AG08395 (cell line): Measurements from ENCODE around the gene SLC23A3.

Experiments
- DNase-seq: peaks from one replicate; pipeline ENCODE4 v3.0.0; 2012; ENCODE audit warnings: mixed read lengths, low spot score

Gene SLC23A3

GRCh38 chr2:219140722-219141121 lies 29.1 kb downstream of the SLC23A3 start:
- no peak for DNase-seq

DNA sequence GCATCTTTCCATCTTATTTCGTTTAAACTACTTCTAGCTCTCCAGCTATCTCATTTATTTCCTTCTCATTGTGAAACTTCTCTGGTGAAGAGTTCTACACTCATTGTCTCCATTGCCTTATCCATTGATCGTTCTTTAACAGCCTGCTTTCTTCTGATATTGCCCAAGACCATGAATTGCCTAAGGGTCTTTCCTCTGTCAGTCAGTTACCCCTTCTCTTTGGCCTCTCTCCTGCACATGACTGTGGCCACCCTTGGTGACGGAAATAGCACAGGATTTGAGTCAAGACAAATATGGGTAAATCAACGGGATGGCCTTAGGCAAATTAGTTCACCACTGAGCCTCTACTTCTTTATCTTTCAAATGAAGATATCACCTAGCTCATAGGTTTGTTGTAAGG lies 35.9 kb downstream of the SLC23A3 start:
- DNase-seq: no peak

DNA sequence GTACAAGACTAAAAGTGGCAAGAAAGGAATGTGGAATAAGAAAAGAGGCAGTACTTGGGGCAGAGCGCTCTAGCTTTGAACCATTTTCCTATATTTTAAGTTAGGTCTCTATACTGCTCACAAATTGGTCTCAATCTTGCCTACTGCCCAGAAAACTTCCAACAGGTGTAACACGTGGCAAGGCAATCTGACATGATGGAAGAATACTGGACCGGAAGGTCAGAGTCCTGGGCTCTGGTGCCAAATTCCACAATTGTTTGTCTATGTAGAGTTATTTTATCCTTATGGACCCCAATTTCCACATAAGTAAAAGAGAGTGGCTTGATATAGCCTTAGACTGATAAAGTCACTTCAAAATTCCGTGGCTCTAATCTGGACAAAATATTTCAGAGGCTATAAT lies 38.1 kb downstream of the SLC23A3 start:
- no peak for DNase-seq

- no peak for DNase-seq
Measured at GRCh38 chr2:219131327-219131726, 38.5 kb downstream of the SLC23A3 start.

DNA sequence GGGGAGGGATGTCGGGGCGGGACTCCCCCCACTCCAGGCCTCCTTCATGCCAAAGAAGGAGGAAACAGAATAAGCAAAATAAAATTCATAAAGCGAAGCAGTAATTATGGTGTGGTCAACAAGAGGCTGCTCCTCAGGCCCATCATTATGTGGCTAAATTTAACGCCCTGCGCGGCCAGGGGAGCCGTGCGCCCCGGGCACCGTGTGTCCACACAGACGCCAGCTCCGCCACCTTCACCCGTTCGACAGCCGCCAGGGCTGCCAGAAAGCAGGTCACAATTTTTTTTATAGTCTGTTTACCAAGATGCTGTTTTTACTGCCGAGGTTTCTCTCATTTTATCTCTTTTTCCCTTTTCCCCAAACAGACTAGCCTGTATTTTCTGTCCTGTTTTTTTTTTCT lies 40.2 kb downstream of the SLC23A3 start:
- DNase-seq: no peak

- no peak for DNase-seq
Measured at GRCh38 chr2:219128396-219128795, 41.4 kb downstream of the SLC23A3 start.

GRCh38 chr2:219127037-219127635 lies 42.7 kb downstream of the SLC23A3 start:
- no peak for DNase-seq

- no peak for DNase-seq
Measured at GRCh38 chr2:219126555-219126954, 43.3 kb downstream of the SLC23A3 start.

DNA sequence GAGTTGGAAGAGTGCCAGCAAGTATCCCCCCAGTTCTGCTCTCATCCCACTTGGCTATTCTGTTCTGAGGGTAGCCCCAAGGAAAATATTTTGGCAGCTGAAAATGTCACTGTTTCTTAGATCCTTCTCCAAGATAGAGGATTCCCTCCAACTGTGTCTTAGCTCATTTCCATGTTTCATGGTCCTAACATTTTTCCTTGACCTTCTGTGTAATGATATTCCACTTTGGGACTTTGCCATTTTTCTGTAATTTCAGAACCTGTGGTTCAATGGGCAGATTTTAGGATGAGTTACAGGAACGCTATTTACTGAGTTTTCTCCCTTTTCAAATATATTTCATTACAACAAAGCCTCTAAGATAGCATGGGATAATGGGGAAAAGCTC lies 44.0 kb downstream of the SLC23A3 start:
- DNase-seq: no peak

GRCh38 chr2:219125225-219125885 lies 44.5 kb downstream of the SLC23A3 start:
- peak; percentile 70 for DNase-seq

- no peak for DNase-seq
Measured at GRCh38 chr2:219124381-219125110, 45.3 kb downstream of the SLC23A3 start.

GRCh38 chr2:219123356-219124135 lies 46.3 kb downstream of the SLC23A3 start:
- no peak for DNase-seq

GRCh38 chr2:219122202-219122980 lies 47.4 kb downstream of the SLC23A3 start:
- DNase-seq: no peak

DNA sequence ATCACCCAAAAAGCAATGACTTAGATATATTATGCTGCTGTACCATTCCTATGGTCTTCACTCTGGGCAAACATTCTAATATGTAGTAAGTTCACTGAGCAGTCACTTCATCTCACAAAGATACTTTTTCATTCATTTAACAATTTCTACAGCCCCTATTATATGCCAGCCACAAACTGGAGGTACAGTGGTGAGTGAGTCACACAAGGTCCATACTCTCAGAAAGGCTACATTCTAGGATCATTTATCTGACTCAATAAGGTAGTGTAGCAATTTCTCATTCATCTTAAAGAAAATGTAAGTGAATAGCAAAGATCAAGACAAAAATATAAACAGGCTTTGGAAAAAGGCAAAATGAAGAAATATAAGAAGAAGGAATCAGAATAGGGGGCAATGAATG lies 49.7 kb downstream of the SLC23A3 start:
- DNase-seq: no peak

DNA sequence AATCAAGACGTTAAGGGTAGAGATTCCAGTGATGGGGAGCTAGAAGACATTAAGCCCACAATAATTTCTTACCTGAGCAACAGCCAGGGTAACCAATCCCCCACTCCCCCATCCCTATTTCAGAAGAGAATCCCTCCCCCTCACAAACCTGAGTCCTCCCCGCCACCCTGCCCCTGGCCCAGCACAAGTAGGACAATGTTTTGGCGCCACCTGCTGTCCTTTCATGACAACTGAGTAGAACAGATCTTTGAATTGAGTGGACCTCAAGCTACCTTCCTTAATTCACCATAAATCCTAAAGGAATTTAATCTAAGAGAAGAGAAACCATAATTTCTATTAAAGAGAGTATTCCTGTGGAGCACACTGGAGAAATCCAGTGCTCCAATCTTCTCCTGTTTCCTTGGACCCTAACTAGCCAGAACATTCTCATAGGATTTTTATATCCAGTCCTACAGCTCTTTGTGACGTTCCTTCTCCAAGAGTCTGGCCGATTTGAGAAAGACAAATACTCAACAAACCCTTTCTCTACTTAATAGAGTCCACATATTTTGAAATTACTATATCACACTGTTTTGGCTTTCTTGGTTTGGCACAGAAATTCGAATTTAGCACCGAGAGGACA lies 50.3 kb downstream of the SLC23A3 start:
- peak; percentile 58 for DNase-seq

DNA sequence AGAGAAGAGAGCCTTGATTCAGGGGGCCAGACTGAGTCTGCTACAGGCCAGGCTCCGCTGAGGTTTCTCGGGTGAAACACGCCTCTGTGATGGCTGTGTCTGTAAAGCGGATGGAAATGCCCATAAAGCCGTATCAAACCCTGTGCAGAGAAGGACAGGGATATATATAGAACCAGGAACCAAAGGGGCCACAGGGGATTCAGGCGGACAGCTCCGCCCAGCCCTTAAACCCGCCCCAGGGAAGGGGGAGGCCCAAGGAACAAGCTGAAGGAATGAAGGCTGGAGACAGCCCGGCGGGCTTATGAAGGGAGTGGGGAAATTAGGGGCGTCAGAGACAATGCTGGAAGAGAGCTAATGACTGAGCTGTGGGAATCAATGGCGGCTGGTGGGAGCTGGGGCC lies 51.3 kb downstream of the SLC23A3 start:
- no peak for DNase-seq

- no peak for DNase-seq
Measured at GRCh38 chr2:219116776-219117646, 52.8 kb downstream of the SLC23A3 start.

GRCh38 chr2:219112651-219113338 lies 57.0 kb downstream of the SLC23A3 start:
- DNase-seq: no peak

DNA sequence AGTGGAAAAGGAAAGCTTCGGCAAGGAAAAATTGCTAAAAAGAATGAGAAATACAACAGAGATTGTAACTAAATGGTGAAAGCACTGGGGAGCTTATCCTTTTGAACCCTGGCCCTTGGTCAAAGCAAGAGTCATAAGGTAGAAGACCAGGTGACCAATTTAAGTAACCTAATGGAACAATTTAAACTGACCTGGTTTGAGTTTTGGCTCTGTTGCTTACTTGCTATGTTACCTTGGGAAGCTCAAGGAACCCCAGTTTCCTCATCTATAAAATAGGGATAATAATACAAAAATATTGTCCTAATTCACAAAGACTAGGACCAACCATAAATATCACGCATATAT lies 57.8 kb downstream of the SLC23A3 start:
- no peak for DNase-seq
